ENCODE measurements around the gene DPPA3.

GRCh38 chr12:7681535-7681934, 29.7 kb upstream of the DPPA3 start:
- TF ChIP-seq, protein P1, sequence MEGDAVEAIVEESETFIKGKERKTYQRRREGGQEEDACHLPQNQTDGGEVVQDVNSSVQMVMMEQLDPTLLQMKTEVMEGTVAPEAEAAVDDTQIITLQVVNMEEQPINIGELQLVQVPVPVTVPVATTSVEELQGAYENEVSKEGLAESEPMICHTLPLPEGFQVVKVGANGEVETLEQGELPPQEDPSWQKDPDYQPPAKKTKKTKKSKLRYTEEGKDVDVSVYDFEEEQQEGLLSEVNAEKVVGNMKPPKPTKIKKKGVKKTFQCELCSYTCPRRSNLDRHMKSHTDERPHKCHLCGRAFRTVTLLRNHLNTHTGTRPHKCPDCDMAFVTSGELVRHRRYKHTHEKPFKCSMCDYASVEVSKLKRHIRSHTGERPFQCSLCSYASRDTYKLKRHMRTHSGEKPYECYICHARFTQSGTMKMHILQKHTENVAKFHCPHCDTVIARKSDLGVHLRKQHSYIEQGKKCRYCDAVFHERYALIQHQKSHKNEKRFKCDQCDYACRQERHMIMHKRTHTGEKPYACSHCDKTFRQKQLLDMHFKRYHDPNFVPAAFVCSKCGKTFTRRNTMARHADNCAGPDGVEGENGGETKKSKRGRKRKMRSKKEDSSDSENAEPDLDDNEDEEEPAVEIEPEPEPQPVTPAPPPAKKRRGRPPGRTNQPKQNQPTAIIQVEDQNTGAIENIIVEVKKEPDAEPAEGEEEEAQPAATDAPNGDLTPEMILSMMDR (IDR thresholded peaks at IDR 0.05; ENCODE audit: low read length): no peak
- no peak for TF ChIP-seq EZH2 (IDR thresholded peaks at IDR 0.05; ENCODE audit: borderline replicate concordance, low read length)

Measured in OCI-LY1 (cell line).